Putamen (tissue), 1 donor: Measurements from ENCODE around the gene MGLL.

ENCODE experiments used
- DNase-seq: peaks from one replicate; pipeline ENCODE4 v3.0.0-alpha.2; 2016; ENCODE audit warnings: low spot score

The MGLL gene

GRCh38 chr3:127652246-127652995 is 169.9 kb downstream of the MGLL start:
- no peak for DNase-seq

- no peak for DNase-seq
These were observed 170.7 kb downstream of the MGLL start for GRCh38 chr3:127651516-127652172.

- no peak for DNase-seq
These were observed 172.1 kb downstream of the MGLL start for GRCh38 chr3:127650236-127650635.

DNA sequence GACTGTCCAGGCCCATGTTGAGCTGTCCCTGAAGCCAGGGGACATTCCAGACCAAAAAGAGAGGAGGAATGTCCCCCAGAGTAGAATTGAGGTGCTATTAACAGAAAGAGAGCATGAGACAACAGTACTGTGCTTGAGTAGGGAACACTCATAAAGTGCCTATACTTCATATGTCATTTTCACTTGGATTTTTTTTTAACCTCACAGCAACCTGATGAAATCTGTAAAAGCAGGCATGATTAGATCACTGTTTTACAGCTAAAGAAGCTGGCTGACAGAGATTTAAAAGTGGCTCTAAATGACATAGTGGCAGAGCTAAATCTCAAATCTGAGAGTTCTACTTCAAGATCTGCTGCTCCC is 174.5 kb downstream of the MGLL start:
- DNase-seq, result no peak

- no peak for DNase-seq
These were observed 175.0 kb downstream of the MGLL start for GRCh38 chr3:127647166-127647844.

GRCh38 chr3:127646501-127647046 is 175.7 kb downstream of the MGLL start:
- DNase-seq, result no peak

- no peak for DNase-seq
These were observed 176.8 kb downstream of the MGLL start for GRCh38 chr3:127645371-127646015.

DNA sequence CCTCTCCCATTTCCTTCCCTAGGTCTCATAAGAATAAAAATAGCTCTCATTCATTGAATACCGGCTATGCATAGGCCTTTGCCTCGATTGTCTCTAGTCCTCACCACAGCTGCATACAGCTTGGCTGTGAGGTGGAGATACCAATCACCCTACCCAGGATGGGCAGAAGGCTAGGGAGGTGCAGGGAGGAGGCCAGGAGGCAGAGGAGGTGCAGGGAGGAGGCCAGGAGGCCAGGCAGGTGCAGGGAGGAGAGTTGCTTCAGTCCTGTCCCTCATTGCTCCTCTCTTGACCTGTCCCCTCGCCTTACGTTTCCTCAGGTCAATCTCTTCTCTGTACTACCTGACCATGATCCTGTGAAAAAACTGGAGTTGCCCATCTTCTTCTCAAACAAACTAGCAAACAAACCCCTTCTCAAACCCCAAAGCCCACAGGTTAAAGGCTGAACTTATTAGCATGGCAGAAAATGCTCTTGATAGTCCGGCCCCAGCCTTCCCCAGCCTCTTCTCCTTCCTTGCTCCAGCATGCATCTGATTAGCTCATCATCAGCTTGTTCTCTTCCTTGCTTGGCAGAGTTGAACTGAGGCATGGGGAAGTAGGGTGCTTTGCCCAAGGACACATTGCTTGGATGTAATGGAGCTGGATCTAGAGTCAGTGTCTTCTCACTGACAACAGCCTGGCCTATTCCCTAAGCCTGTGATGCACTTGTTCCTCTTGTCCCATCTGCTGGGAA is 177.5 kb downstream of the MGLL start:
- DNase-seq, result no peak

DNA sequence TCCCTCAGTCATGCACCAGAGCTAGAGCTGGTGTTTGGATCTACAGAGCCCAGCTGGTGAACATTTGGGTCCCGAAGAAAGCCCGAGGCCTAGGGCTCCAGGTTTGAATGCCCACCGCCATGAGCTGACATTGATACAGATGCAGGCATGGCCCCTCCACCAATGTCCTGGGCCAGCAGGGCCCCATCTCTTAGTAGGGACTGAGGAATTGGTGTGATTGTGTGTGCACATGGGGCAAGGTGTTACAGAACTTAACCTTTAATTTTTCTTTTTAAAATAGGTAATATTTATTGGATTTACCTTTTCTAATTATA is 182.3 kb downstream of the MGLL start:
- DNase-seq, result no peak

DNA sequence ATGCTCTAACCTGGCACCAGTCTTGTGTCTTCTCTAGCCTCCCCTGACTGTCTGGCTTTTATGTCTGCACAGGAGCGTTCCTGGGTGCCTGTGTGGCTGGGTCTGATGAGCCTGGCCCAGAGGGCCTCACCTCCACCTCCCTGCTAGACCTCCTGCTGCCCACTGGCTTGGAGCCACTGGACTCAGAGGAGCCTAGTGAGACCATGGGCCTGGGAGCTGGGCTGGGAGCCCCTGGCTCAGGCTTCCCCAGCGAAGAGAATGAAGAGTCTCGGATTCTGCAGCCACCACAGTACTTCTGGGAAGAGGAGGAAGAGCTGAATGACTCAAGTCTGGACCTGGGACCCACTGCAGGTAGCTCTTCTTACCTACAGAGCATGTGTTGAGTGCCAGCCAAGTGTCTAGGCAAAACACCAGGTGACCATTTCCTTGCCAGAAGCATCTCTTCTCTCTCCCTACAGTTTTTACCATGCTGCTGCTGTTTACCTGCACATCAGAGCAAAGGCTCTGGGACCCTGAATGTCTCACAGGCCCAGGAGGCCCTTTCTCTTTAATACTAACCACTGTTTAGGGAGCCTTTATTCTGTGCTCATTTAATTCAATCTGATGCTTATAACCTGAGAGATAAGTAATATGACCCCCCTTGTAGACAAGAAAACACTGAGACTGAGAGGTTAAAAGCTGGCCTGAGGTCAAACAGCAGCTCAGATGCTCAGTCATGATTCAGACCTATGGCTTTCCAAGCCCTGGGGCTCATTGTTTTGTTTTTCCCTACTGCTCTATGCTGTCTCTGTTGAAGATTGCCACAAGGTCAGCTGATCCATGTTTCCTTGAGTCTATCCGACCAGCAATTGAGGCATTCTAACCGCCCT is 182.9 kb downstream of the MGLL start:
- DNase-seq, result no peak
